K562 treated with DMSO at 1 percent for 12 hours (cell line): ENCODE measurements around the gene RAD51C. TPM values are rescaled to one million over a fixed set of nuclear protein-coding genes. Genes with fewer than 3 reads are reported as not detected.

Experiments
- total RNA-seq: library from RNA; unstranded; fragments of 300-600 nt; gene quantifications from 2 replicates; pipeline ENCODE4 v1.2.3, GENCODE V29; 2022; ENCODE audit not compliant: insufficient read depth

The RAD51C gene
- 52.2 and 70.2 TPM in 2 replicates for total RNA-seq

DNA sequence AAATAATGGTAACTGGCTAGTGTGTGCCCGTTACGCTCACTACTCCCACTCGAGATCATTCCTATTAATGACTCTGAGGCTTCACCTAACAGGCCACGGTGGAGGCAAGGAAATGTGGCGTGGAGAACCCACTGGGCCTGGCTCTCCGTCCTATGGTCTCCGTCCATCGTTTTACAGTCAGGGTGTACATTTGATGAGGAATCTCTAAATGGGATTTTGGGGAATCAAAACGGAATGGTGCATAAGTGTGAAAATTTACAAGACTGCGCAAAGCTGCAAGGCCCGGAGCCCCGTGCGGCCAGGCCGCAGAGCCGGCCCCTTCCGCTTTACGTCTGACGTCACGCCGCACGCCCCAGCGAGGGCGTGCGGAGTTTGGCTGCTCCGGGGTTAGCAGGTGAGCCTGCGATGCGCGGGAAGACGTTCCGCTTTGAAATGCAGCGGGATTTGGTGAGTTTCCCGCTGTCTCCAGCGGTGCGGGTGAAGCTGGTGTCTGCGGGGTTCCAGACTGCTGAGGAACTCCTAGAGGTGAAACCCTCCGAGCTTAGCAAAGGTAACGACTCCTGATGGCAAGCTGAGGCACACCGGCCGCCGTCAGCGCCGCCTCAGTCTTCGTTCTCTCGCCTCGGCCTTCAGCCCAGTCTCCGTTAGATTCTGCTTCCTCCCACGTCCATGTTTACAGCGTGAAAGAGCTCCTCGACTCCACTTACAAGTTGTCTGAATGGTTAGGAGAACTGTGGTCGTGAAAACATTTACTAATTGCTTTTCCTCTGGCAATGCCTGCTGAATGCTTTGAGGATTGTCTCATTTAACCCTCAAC lies at the start of gene RAD51C:
Gene RAD51C, plus strand, starts transcription at position 364 of the 817 bp plus-strand sequence. Its CDS starts 42 bp downstream, at position 406.

DNA sequence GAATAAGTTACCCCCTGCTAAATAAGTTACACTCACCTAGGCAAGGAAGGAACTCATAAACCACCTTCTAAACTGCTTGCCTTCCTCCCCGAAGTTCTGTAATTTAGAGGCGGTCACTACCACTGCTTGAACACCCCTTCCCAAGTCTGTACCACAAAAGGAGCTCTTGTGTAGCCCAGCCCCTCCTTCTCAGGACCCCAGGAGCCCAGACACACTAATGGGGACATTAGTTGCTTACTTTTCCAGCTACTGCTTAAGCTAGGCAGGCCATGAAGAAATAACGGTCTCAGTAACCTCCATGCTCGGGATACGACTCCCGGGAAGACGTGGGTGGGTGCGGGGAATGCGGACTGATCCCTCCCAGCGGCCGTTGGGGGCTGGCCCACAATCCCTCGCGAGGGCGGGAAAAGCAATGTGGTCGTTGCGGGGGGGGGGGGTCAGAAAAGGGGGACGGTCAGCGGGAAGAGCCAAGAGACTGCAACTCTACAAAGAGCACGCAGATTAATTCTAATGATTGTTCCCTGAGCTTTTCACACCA lies 632 bp upstream of the RAD51C start, which contains the start of gene TEX14:
Gene TEX14, minus strand, starts transcription at position 345 of the 538 bp plus-strand sequence. CDS start 40,044 bp downstream, outside the sequence.

DNA sequence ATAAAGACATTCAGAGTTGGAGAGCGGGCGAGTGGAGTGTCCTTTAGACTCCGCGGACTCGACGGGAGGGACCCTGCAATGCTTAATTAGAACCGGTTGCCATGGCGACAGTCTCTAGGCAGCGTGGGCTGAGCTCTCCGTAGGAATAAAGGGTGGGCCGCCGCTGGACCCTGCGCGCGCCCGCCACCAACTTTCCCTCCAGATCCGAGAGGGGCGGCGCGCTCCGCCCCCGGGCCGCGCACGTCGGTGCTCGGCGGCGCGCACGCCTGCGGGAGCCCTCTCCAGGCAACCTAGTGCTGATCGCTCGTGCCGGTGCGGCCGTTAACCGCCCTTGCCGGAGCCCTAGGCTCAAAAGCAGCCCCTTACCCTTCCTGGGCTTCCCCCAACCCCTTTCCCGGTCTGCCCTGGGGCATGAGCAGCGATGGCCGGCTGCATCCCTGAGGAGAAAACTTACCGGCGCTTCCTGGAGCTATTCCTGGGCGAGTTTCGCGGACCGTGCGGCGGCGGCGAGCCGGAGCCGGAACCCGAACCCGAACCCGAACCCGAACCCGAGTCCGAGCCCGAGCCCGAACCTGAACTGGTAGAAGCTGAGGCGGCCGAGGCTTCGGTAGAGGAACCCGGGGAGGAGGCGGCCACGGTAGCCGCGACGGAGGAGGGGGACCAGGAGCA lies 63.3 kb downstream of the RAD51C start, which contains the start of gene PPM1E:
Gene PPM1E, plus strand, starts transcription at position 278 of the 669 bp plus-strand sequence.

Other genes starting within 250 kb of the RAD51C start
- not detected in 2 replicates for gene HSF5, start 204.2 kb upstream of the RAD51C start, total RNA-seq
- 3.6 and 19.2 TPM in 2 replicates for gene MTMR4, start 178.0 kb upstream of the RAD51C start, total RNA-seq
- 0.11 TPM in 1 of 2 replicates, not detected in the other for gene TEX14, start 557 bp upstream of the RAD51C start, total RNA-seq
- gene PPM1E, start 63.3 kb downstream of the RAD51C start, total RNA-seq, result 1.6 and 6.1 TPM in 2 replicates